K562 (cell line): ENCODE measurements around the gene TFCP2L1. TPM values are rescaled to one million over a fixed set of nuclear protein-coding genes. Genes with fewer than 3 reads are reported as not detected.

ENCODE experiments used
- ATAC-seq: fragments of 200-7000 bp; cut with Tn5 transposase; 3 replicates; pipeline ENCODE4 v1.9.1; 2020; ENCODE audit warnings: moderate library complexity
- BruUV-seq: library from RNA; stranded (reverse); fragments of 400-500 nt; replicated peaks from 2 replicates; lab custom pipeline; 2021; lab: Mats Ljungman, UMichigan
- CTCF ChIA-PET: fragments of 300-600 bp; formaldehyde crosslinking; extraction: SDS; loops from one replicate; lab custom pipeline; 2021; ENCODE audit warnings: low intra/inter-chr PET ratio; lab: Yijun Ruan, JAX
- POLR2A ChIA-PET: fragments of 300-600, 350-650 bp; sonication (Branson Sonifier 250); formaldehyde crosslinking; extraction: SDS; loops from one replicate; lab custom pipeline; 2021; ENCODE audit warnings: antibody characterized with exemption, inconsistent platforms; lab: Yijun Ruan, JAX
- DNase-seq, 4 experiments: peaks; one replicate each; pipeline versions ENCODE4 v3.0.0 to v3.0.0-alpha.2; 2011 to 2018; ENCODE audit warnings: low spot score in 3 of 4, mixed read lengths in 3 of 4; ENCODE audit errors: extremely low read depth in 1 of 4
- FAIRE-seq: peaks from 2 replicates; lab custom pipeline; 2011; peaks lifted over from hg19 to GRCh38; lab: Jason Lieb, UNC
- H2AFZ ChIP-seq: 2 replicates; pipeline ENCODE4 v1.6.0; 2011; ENCODE audit warnings: low read depth, low read length, control low read depth, inconsistent platforms
- H3K27ac ChIP-seq: fragments of 200-600 bp; 3 replicates; pipeline ENCODE4 v1.8.0; 2011; ENCODE audit warnings: low read depth, mild to moderate bottlenecking, control low read depth, inconsistent platforms, low read length, moderate library complexity, mixed read lengths; ENCODE audit errors: extremely low read depth
- H3K27me3 ChIP-seq, 2 experiments: fragments of 300-600 bp in 1 of 2; 2 replicates in 1 of 2; 3 replicates in 1 of 2; pipeline versions ENCODE4 v1.6.0 to v1.8.0; 2011; ENCODE audit warnings: inconsistent platforms in 2 of 2, low read length in 2 of 2, mild to moderate bottlenecking in 1 of 2, mixed read lengths in 1 of 2, moderate library complexity in 1 of 2; ENCODE audit not compliant: control insufficient read depth in 2 of 2, insufficient read depth in 2 of 2
- H3K36me3 ChIP-seq: fragments of 300-600 bp; 3 replicates; pipeline ENCODE4 v1.8.0; 2011; ENCODE audit warnings: mild to moderate bottlenecking, low read length, inconsistent platforms; ENCODE audit not compliant: control insufficient read depth, insufficient read depth
- H3K4me1 ChIP-seq, 2 experiments: fragments of 200-600 bp in 1 of 2; replicated peaks in 1 of 2; 2 replicates in 1 of 2; 3 replicates in 1 of 2; pipeline versions ENCODE4 v1.5.1 to v1.8.0; 2011; ENCODE audit warnings: inconsistent platforms in 2 of 2, low read length in 2 of 2, mild to moderate bottlenecking in 1 of 2, mixed read lengths in 1 of 2, moderate library complexity in 1 of 2; ENCODE audit not compliant: control insufficient read depth in 2 of 2, insufficient read depth in 2 of 2
- H3K4me2 ChIP-seq: 2 replicates; pipeline ENCODE4 v1.6.1; 2011; ENCODE audit warnings: low read length, control low read depth, inconsistent platforms, mixed read lengths; ENCODE audit not compliant: insufficient read depth
- H3K4me3 ChIP-seq: fragments of 200-600 bp; sonication (generic), shearing (Covaris generic); 2 replicates; pipeline ENCODE4 v1.5.1; 2016; ENCODE audit warnings: control low read depth, inconsistent platforms
- H3K79me2 ChIP-seq: fragments of 200-600 bp; 3 replicates; pipeline ENCODE4 v1.8.0; 2011; ENCODE audit warnings: low read length, inconsistent platforms; ENCODE audit not compliant: control insufficient read depth, insufficient read depth
- H3K9ac ChIP-seq, 2 experiments: 2 replicates each; pipeline versions ENCODE4 v1.6.0 to v1.6.1; 2011; ENCODE audit warnings: low read depth in 2 of 2, low read length in 2 of 2, control low read depth in 1 of 2, inconsistent platforms in 1 of 2, mild to moderate bottlenecking in 1 of 2, mixed read lengths in 1 of 2; ENCODE audit not compliant: insufficient read depth in 1 of 2
- H3K9me1 ChIP-seq: one replicate; pipeline ENCODE4 v1.6.0; 2011; ENCODE audit warnings: inconsistent platforms, mild to moderate bottlenecking, low read length, moderate library complexity; ENCODE audit not compliant: control insufficient read depth, insufficient read depth
- H3K9me3 ChIP-seq: replicated peaks from 2 replicates; pipeline ENCODE4 v1.5.1; 2011; ENCODE audit warnings: low read depth, low read length, inconsistent platforms; ENCODE audit not compliant: control insufficient read depth, insufficient read depth
- H4K20me1 ChIP-seq: replicated peaks from 2 replicates; pipeline ENCODE4 v1.6.1; 2011; ENCODE audit warnings: low read length, inconsistent platforms, mixed read lengths; ENCODE audit not compliant: control insufficient read depth, insufficient read depth
- FOXJ3 ChIP-seq: sonication (generic); formaldehyde crosslinking; IDR thresholded peaks from 2 replicates; pipeline ENCODE4 v1.4.0; 2020; ENCODE audit warnings: mild to moderate bottlenecking, missing genetic modification reagents
- ID3 ChIP-seq, 2 experiments: fragments of 250-450 bp in 1 of 2; fragments of 450-650 bp in 1 of 2; sonication (Bioruptor Pico) in 1 of 2; IDR thresholded peaks; 2 replicates each; pipeline versions ENCODE4 v1.6.1 to v1.8.0; 2016 to 2021; ENCODE audit warnings: mild to moderate bottlenecking in 2 of 2, moderate library complexity in 2 of 2, missing compliant biosample characterization in 1 of 2, missing genetic modification characterization in 1 of 2
- PHF20 ChIP-seq: fragments of 450-650 bp; IDR thresholded peaks from 2 replicates; pipeline ENCODE4 v1.6.1; 2018; ENCODE audit not compliant: partially characterized antibody
- RBM25 ChIP-seq: fragments of 200-400 bp; formaldehyde crosslinking; IDR thresholded peaks from 2 replicates; pipeline ENCODE4 v1.6.1; 2018; ENCODE audit warnings: low read length, low read depth, moderate library complexity; ENCODE audit not compliant: severe bottlenecking
- SAFB2 ChIP-seq: fragments of 200-400 bp; formaldehyde crosslinking; IDR thresholded peaks from 2 replicates; pipeline ENCODE4 v1.6.1; 2018; ENCODE audit warnings: borderline replicate concordance, low read length, low read depth, moderate library complexity; ENCODE audit not compliant: severe bottlenecking
- SREBF1 ChIP-seq: fragments of 150-350 bp; IDR thresholded peaks from 2 replicates; pipeline ENCODE4 v1.6.1; 2014; ENCODE audit warnings: antibody characterized with exemption, low read depth, low read length, borderline replicate concordance
- ZNF239 ChIP-seq: fragments of 250-450 bp; sonication (Bioruptor Pico); IDR thresholded peaks from 2 replicates; pipeline ENCODE4 v1.4.0; 2020; ENCODE audit warnings: mild to moderate bottlenecking
- ZNF282 ChIP-seq: sonication (generic); formaldehyde crosslinking; IDR thresholded peaks from 2 replicates; pipeline ENCODE4 v1.8.1; 2023; ENCODE audit warnings: missing genetic modification reagents
- ZNF780A ChIP-seq: fragments of 250-450 bp; sonication (Bioruptor Pico); IDR thresholded peaks from 2 replicates; pipeline ENCODE4 v1.5.0; 2021; ENCODE audit warnings: mild to moderate bottlenecking
- WGBS: fragments of 100-300 bp; shearing (Covaris generic); methylation state at CpG from one replicate; pipeline ENCODE4 v1.1.6; 2016; ENCODE audit warnings: low coverage, mixed read lengths; ENCODE audit not compliant: insufficient coverage; ENCODE audit errors: missing lambda C conversion rate; 5-methylcytosine and 5-hydroxymethylcytosine counted together
- in situ Hi-C: fragments of 300-500 bp; cut with MboI; formaldehyde crosslinking; loops from 4 replicates; pipeline ENCODE4 v1.15.0; 2018; ENCODE audit warnings: inconsistent platforms, mixed read lengths
- intact Hi-C: fragments of 100-400 bp; cut with micrococcal nuclease; formaldehyde crosslinking; loops from 2 replicates; pipeline ENCODE4 v1.14.2; 2022
- polyA plus RNA-seq, 8 experiments: library from polyadenylated mRNA; depleted of rRNA in 4 of 8; stranded (reverse) in 5 of 8; unstranded in 3 of 8; fragments of >200 nt; fragmentation: Nextera tagmentation in 2 of 8; fragmentation: Illumina TruSeq in 1 of 8; extraction: Ambion mirVana in 2 of 8; extraction: Trizol in 1 of 8; gene quantifications; 2 replicates each; pipeline versions ENCODE4 v1.2.1 to v1.2.3, GENCODE V29; 2011 to 2014; ENCODE audit warnings: inconsistent platforms in 1 of 8, missing spikeins in 1 of 8
- total RNA-seq, 7 experiments: library from RNA; depleted of rRNA in 6 of 7; stranded (reverse); fragments of >200 nt in 6 of 7; fragmentation: Illumina TruSeq in 2 of 7; extraction: Trizol in 2 of 7; gene quantifications; 2 replicates each; pipeline versions ENCODE4 v1.2.1 to v1.2.3, GENCODE V29; 2011 to 2021; ENCODE audit warnings: low replicate concordance in 1 of 7
- TF ChIP-seq, protein P1 (sequence below): fragments of 250-450 bp; sonication (Bioruptor Pico); IDR thresholded peaks from 2 replicates; pipeline ENCODE4 v1.9.0; 2021; ENCODE audit warnings: mild to moderate bottlenecking, inconsistent platforms

Gene TFCP2L1
- total and polyA plus RNA-seq, 9 of the 15 experiments (the other 6 are each of a cell fraction or from before 2014, with no cell fraction given), result 0.08 to 1.00 (median 0.42) TPM

DNA sequence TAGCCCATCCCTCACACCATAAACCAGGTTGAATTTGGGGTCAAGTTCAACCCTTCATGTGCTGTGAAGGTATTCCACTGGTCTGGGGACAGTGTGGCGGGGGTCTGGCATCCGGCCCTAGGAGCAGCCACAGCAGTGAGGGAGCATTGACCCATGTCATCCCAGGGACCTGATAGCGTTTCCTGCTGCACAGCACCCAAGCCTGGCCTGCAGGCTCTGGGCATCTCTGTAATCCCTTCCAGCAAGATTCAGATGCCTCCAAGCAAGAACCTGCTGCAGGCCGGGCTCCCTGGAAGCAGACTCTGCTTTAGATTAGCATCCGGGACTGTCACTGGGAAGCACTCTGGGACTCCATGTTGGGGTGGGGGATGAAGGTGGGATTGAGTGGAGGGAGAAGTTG lies 90.4 kb downstream of the TFCP2L1 start (continued):
- TF ChIP-seq, protein P1, sequence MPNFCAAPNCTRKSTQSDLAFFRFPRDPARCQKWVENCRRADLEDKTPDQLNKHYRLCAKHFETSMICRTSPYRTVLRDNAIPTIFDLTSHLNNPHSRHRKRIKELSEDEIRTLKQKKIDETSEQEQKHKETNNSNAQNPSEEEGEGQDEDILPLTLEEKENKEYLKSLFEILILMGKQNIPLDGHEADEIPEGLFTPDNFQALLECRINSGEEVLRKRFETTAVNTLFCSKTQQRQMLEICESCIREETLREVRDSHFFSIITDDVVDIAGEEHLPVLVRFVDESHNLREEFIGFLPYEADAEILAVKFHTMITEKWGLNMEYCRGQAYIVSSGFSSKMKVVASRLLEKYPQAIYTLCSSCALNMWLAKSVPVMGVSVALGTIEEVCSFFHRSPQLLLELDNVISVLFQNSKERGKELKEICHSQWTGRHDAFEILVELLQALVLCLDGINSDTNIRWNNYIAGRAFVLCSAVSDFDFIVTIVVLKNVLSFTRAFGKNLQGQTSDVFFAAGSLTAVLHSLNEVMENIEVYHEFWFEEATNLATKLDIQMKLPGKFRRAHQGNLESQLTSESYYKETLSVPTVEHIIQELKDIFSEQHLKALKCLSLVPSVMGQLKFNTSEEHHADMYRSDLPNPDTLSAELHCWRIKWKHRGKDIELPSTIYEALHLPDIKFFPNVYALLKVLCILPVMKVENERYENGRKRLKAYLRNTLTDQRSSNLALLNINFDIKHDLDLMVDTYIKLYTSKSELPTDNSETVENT (CRISPR knock-in tag), result no peak
- no peak for TF ChIP-seq ZNF282
- no peak for TF ChIP-seq PHF20
- TF ChIP-seq FOXJ3, result no peak

DNA sequence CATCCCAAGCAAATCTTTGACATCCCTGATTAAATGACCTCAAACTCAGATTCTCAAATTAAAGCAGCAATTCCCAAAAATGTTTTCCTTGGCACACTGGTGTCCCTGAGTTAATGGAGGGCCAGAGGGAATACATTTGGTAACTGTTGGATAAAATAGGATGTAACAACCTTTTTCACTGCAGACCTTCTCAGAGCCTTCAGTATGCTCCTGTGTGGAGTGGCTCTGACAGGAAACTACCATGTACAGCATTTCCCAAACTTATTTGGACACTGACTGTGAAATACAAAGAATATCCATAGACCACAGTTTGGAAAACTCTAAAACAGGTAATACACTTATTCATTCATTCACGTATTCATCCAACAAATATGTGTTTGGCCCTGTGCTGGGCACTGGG lies 91.8 kb downstream of the TFCP2L1 start:
- no peak for FAIRE-seq
- CTCF ChIA-PET, result no interaction called here
- 8% methylated on average over 1 of the region's 1 CpG for WGBS
- intact Hi-C loops, result no loop called here
- no peak overlapping the region for H3K9ac ChIP-seq
- H3K9me1 ChIP-seq, result no peaks in the 10 kb centered on the region
- no TSS peak for BruUV-seq
- H2AFZ ChIP-seq, result no peak overlapping the region
- H3K9me3 ChIP-seq, result no peaks in the 10 kb centered on the region
- no peak overlapping the region for H3K27ac ChIP-seq
- TF ChIP-seq ID3 (CRISPR knock-in tag; IDR thresholded peaks at IDR 0.05) (no peak), ID3 (tag; IDR thresholded peaks at IDR 0.05) (no peak), RBM25 (peak; percentile 81), ZNF780A (CRISPR knock-in tag) (no peak), SAFB2 (no peak), SREBF1 (no peak), ZNF239 (CRISPR knock-in tag) (peak; percentile 99)
- TF ChIP-seq, all 486 proteins: peak for 2
- POLR2A ChIA-PET, result no interaction called here
- H4K20me1 ChIP-seq, result no peaks in the 10 kb centered on the region; the same call in 1 of the 2 replicates
- in situ Hi-C loops, result no loop called here
- DNase-seq, result no peak
- H3K4me2 ChIP-seq, result no peak overlapping the region
- H3K4me1 ChIP-seq, result no peaks in the 10 kb centered on the region; a peak in 1 of 5 replicates
- peaks cover 28 to 62% of the 10 kb centered on the region in 2 experiments for H3K27me3 ChIP-seq
- no peaks in the 10 kb centered on the region for H3K36me3 ChIP-seq
- H3K79me2 ChIP-seq, result no peaks in the 10 kb centered on the region
- ATAC-seq, result no peak
- H3K4me3 ChIP-seq, result no peak overlapping the region
